GM18502 (cell line): ENCODE results near the gene S1PR5.
"Not testable (repeated sequence)": the region's sequence is repeated elsewhere in the genome, so short reads cannot be mapped to it uniquely, and the experiment has no call there.

ENCODE experiments used
- ATAC-seq: cut with Tn5 transposase; IDR thresholded peaks from one replicate; pipeline ENCODE4 v1.9.1; 2021; ENCODE audit warnings: mild to moderate bottlenecking; ENCODE audit not compliant: unreplicated experiment, poor library complexity

Gene S1PR5

GRCh38 chr19:10546817-10547216 is 29.6 kb upstream of the S1PR5 start:
- no peak for ATAC-seq

- ATAC-seq, result no peak
Observed at GRCh38 chr19:10544753-10545251, 27.6 kb upstream of the S1PR5 start.

- ATAC-seq, result no peak
Observed at GRCh38 chr19:10544242-10544752, 27.1 kb upstream of the S1PR5 start.

GRCh38 chr19:10543420-10544241 is 26.4 kb upstream of the S1PR5 start, which contains the start of gene ATG4D:
TSS of gene ATG4D (plus strand) at chr19:10543904. CDS start at chr19:10544091, 187 bp downstream.
- ATAC-seq, result peak; percentile 75

- ATAC-seq, result no peak
Observed at GRCh38 chr19:10543059-10543419, 25.8 kb upstream of the S1PR5 start.

- not testable (repeated sequence) for ATAC-seq
Observed at GRCh38 chr19:10539016-10539415, 21.8 kb upstream of the S1PR5 start.

GRCh38 chr19:10538204-10538983 is 21.1 kb upstream of the S1PR5 start:
- ATAC-seq, result no peak

GRCh38 chr19:10537668-10538067 is 20.4 kb upstream of the S1PR5 start:
- ATAC-seq, result no peak

GRCh38 chr19:10535613-10536012 is 18.4 kb upstream of the S1PR5 start:
- no peak for ATAC-seq

GRCh38 chr19:10533646-10534386 is 16.6 kb upstream of the S1PR5 start:
- no peak for ATAC-seq

- no peak for ATAC-seq
Observed at GRCh38 chr19:10532457-10532856, 15.2 kb upstream of the S1PR5 start.

GRCh38 chr19:10526887-10527286 is 9.6 kb upstream of the S1PR5 start:
- ATAC-seq, result not testable (repeated sequence)

GRCh38 chr19:10525636-10526035 is 8.4 kb upstream of the S1PR5 start:
- ATAC-seq, result no peak

- ATAC-seq, result no peak
Observed at GRCh38 chr19:10523135-10523636, 5.9 kb upstream of the S1PR5 start.

- no peak for ATAC-seq
Observed at GRCh38 chr19:10521461-10522171, 4.4 kb upstream of the S1PR5 start.

- no peak for ATAC-seq
Observed at GRCh38 chr19:10520652-10521318, 3.5 kb upstream of the S1PR5 start.

- ATAC-seq, result no peak
Observed at GRCh38 chr19:10519421-10519820, 2.2 kb upstream of the S1PR5 start.

GRCh38 chr19:10518444-10519361 is 1.5 kb upstream of the S1PR5 start:
- no peak for ATAC-seq
